Neural progenitor cell (in vitro differentiated cells): ENCODE data around the gene PRL.
A peak's percentile ranks its signal among the peaks of the same experiment; 100 is the strongest.

Experiments
- EZH2 ChIP-seq: fragments of 200-600 bp; sonication (generic); IDR thresholded peaks from 2 replicates; pipeline ENCODE4 v1.6.1; 2017; ENCODE audit warnings: antibody characterized with exemption, mild to moderate bottlenecking, moderate library complexity
- EZH2phosphoT487 ChIP-seq: fragments of 200-600 bp; sonication (generic); IDR thresholded peaks from 2 replicates; pipeline ENCODE4 v1.6.1; 2017; ENCODE audit warnings: antibody characterized with exemption
- TF ChIP-seq, protein P1 (sequence below): fragments of 200-600 bp; sonication (generic); IDR thresholded peaks from 2 replicates; pipeline ENCODE4 v1.5.1; 2017; ENCODE audit warnings: antibody characterized with exemption, mild to moderate bottlenecking

DNA sequence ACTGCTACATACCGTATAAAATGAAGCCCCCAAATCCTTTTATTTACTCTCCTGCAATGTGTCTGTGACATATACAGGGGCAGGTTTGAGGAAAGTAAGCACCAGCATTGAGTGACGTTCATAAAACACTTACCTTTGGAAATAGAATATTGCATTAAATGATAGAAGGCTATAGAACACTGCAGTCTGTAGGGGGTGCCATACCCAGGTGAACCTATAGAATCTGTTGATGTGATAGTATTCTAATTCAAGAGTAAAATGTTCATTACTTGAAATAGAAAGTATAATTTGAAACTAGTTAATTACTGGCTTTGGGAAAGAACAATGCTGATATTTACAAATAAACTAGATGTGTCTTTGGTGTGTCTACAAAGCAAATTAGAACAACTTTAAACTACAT lies 47.0 kb upstream of the PRL start:
- TF ChIP-seq EZH2 (no peak), EZH2phosphoT487 (no peak)
- TF ChIP-seq, protein P1, sequence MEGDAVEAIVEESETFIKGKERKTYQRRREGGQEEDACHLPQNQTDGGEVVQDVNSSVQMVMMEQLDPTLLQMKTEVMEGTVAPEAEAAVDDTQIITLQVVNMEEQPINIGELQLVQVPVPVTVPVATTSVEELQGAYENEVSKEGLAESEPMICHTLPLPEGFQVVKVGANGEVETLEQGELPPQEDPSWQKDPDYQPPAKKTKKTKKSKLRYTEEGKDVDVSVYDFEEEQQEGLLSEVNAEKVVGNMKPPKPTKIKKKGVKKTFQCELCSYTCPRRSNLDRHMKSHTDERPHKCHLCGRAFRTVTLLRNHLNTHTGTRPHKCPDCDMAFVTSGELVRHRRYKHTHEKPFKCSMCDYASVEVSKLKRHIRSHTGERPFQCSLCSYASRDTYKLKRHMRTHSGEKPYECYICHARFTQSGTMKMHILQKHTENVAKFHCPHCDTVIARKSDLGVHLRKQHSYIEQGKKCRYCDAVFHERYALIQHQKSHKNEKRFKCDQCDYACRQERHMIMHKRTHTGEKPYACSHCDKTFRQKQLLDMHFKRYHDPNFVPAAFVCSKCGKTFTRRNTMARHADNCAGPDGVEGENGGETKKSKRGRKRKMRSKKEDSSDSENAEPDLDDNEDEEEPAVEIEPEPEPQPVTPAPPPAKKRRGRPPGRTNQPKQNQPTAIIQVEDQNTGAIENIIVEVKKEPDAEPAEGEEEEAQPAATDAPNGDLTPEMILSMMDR = peak; percentile 33
